PFSK-1 (cell line): ENCODE data around the gene SNX3.

ENCODE experiments used
- FOXP2 ChIP-seq: optimal IDR thresholded peaks from 2 replicates; pipeline ENCODE3; 2011; ENCODE audit warnings: borderline replicate concordance, control low read depth, inconsistent platforms; ENCODE audit not compliant: insufficient read depth; ENCODE audit errors: extremely low read length, extremely low read depth
- POLR2AphosphoS5 ChIP-seq: IDR thresholded peaks from 2 replicates; pipeline ENCODE4 v1.6.1; 2012; ENCODE audit warnings: low read depth, mild to moderate bottlenecking, control low read depth, low read length, moderate library complexity
- SIN3A ChIP-seq: IDR thresholded peaks from 2 replicates; pipeline ENCODE4 v1.6.1; 2012; ENCODE audit warnings: mild to moderate bottlenecking, low read length, moderate library complexity, borderline replicate concordance; ENCODE audit not compliant: insufficient read depth
- TAF1 ChIP-seq: IDR thresholded peaks from 2 replicates; pipeline ENCODE4 v1.6.1; 2012; ENCODE audit warnings: low read length, control low read depth, borderline replicate concordance; ENCODE audit not compliant: insufficient read depth
- TF ChIP-seq, protein P1 (sequence below), 2 experiments: IDR thresholded peaks; 2 replicates each; pipeline versions ENCODE4 v1.6.1 to v1.8.0; 2011 to 2012; ENCODE audit warnings: low read depth in 2 of 2, low read length in 2 of 2, control low read depth in 1 of 2, inconsistent platforms in 1 of 2, mild to moderate bottlenecking in 1 of 2, moderate library complexity in 1 of 2; ENCODE audit not compliant: insufficient read depth in 1 of 2

SNX3 gene

DNA sequence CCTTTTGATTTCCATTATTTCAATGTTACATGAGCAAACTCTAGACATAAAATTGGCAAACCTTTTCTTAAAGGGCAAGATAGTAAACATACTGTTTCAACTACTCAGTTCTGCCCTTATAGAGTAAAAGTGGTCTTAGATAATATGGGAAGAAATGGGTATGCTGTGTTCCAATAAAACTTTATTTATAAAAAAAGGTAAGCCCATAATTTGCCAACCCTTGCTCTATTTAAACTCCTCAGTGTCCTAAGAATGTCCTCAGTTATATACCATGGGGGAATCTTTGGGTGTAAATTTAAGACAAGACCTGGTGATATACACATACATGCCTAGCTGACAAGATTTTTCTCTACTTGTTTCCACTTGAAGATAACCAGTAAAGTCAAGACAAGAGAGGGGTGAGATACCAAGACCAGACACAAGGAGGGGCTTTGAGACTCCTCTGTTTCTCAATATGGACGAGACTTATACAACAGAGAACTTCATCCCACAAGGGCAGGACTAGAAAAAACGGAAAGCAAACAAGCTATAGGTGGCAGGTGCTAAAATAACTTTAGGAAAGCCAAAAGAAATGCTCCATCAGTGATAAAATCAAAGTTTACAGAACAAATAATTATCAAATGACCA is 10.5 kb downstream of the SNX3 start:
- TF ChIP-seq, protein P1, sequence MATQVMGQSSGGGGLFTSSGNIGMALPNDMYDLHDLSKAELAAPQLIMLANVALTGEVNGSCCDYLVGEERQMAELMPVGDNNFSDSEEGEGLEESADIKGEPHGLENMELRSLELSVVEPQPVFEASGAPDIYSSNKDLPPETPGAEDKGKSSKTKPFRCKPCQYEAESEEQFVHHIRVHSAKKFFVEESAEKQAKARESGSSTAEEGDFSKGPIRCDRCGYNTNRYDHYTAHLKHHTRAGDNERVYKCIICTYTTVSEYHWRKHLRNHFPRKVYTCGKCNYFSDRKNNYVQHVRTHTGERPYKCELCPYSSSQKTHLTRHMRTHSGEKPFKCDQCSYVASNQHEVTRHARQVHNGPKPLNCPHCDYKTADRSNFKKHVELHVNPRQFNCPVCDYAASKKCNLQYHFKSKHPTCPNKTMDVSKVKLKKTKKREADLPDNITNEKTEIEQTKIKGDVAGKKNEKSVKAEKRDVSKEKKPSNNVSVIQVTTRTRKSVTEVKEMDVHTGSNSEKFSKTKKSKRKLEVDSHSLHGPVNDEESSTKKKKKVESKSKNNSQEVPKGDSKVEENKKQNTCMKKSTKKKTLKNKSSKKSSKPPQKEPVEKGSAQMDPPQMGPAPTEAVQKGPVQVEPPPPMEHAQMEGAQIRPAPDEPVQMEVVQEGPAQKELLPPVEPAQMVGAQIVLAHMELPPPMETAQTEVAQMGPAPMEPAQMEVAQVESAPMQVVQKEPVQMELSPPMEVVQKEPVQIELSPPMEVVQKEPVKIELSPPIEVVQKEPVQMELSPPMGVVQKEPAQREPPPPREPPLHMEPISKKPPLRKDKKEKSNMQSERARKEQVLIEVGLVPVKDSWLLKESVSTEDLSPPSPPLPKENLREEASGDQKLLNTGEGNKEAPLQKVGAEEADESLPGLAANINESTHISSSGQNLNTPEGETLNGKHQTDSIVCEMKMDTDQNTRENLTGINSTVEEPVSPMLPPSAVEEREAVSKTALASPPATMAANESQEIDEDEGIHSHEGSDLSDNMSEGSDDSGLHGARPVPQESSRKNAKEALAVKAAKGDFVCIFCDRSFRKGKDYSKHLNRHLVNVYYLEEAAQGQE (IDR thresholded peaks at IDR 0.05; ENCODE audit: insufficient read depth in 1 of 2, low read depth in 2 of 2, low read length in 2 of 2), result no peak
- TF ChIP-seq POLR2AphosphoS5 (no peak), FOXP2 (no peak), SIN3A (no peak), TAF1 (no peak)

DNA sequence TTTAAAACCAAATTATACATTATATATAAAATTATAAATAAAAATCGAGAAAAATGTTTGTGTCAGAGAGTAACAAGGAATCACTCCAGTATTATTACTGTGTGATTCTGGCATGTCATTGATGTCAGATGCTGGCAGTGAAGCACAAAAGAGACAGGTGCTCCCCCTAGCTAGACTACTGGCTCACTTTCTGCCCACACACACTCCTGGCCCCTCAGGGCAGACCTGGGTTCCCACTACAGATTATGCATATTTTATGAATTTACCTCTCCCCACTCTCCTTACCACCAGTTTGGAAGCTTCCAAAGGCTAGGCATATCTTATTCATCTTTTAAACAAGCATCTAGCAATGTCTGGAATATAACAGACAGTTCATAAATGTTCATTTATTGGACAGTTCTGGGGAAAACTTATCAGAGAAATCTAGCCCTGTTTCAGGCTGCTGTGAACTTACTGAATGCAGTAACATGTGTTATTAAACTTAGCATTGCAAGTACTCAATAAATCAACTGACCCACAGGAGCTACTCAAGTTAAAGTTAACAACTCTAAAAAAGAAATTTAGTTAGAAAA is 12.8 kb downstream of the SNX3 start:
- TF ChIP-seq TAF1 (no peak), FOXP2 (no peak), POLR2AphosphoS5 (no peak), SIN3A (no peak)
- TF ChIP-seq, protein P1 (IDR thresholded peaks at IDR 0.05; ENCODE audit: insufficient read depth in 1 of 2, low read depth in 2 of 2, low read length in 2 of 2), result no peak

DNA sequence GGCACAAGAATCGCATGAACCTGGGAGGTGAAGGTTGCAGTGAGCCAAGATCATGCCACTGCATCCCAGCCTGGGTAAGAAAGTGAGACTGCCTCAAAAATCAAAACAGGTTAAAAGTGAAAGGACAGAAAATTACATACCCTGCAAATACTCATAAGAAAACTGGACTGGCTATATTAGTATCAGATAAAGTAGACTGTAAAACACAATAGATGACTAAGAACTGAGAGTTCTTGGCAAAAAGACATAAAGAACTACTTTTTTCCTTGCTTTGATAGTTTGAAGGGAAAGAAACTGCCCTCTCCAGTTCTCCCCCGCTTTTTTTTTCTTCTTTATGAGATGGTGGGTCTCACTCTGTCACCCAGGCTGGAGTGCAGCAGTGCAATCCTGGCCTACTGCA is 17.0 kb downstream of the SNX3 start:
- TF ChIP-seq, protein P1 (IDR thresholded peaks at IDR 0.05; ENCODE audit: insufficient read depth in 1 of 2, low read depth in 2 of 2, low read length in 2 of 2), result no peak
- TF ChIP-seq SIN3A, result no peak

DNA sequence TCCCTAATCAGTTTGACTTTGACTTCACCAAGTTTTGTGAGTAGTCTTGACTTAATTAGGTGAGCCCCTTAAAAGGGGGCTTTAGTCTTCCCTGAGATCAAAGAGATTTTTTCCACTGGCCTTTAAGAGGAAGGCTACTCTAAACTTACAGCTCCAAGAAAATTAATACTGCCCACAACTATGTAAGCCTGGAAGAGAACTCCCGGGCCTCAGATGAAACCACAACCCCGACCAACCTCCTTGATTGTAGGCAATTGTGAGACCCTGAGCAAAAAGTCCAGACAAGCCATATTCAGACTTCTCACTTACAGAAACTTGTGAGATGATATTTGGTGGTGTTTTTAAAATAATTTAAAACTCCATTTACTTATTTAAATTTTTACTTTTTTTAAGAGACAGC is 18.1 kb downstream of the SNX3 start:
- TF ChIP-seq, protein P1 (IDR thresholded peaks at IDR 0.05; ENCODE audit: insufficient read depth in 1 of 2, low read depth in 2 of 2, low read length in 2 of 2), result no peak
- TF ChIP-seq SIN3A (no peak), TAF1 (no peak), FOXP2 (no peak), POLR2AphosphoS5 (no peak)

DNA sequence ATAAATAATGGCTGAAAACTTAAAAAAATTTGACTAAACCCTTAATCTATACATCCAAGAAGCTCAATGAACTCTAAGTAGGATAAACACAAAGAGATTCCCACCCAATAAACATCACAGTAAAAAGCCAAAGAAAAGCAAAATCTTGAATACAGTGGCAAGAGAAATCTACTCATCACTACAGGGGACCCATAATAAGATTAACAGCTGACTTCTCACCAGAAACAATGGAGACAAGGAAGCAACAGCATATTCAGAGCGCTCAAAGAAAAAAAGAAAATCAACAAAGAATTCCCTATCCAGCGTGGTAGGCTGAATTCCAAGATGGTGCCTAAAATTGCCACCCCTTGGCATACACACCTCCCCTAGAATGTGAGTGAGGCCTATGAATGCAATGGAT is 18.6 kb downstream of the SNX3 start:
- TF ChIP-seq, protein P1 (IDR thresholded peaks at IDR 0.05; ENCODE audit: insufficient read depth in 1 of 2, low read depth in 2 of 2, low read length in 2 of 2), result no peak
- TF ChIP-seq TAF1 (no peak), SIN3A (no peak)
